ENCODE measurements around the gene ZDHHC8. TPM values are rescaled to one million over a fixed set of nuclear protein-coding genes. Genes with fewer than 3 reads are reported as not detected.
A peak's percentile ranks its signal among the peaks of the same experiment; 100 is the strongest.

The ZDHHC8 gene
- total and polyA plus RNA-seq, 2 donors (not counting 1 experiment from before 2014, with no cell fraction given), result 94.4 to 96.9 TPM

DNA sequence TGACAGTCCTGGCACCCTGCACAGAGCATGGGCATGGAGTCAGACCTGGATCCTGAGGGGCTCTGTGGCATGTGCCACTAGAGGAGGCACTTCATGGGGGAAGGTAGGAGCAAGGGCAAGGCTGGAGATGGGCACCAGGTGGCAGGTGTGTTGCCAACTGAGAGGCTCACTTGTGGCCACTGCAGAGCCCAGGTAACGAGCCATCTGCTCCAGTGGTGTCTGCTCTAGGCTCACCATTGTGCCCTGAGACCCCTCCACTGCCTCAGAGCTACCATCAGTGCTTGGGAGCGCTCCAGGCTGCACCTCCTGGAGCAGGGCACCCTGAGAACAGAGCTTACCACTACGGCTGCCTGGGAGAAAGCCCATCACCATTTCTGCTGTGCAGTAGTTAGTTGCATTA is 1.3 kb upstream of the ZDHHC8 start:
- H3K4me1 ChIP-seq (ENCODE audit: control insufficient read depth in 2 of 2, insufficient read depth in 2 of 2, low read length in 2 of 2), result peaks cover 12 to 31% of the 10 kb centered on the region in 2 donors
- no peak for TF ChIP-seq EZH2 (IDR thresholded peaks at IDR 0.05; ENCODE audit: borderline replicate concordance, insufficient read depth, low read depth, low read length, poor library complexity, severe bottlenecking)
- TF ChIP-seq, protein P1, sequence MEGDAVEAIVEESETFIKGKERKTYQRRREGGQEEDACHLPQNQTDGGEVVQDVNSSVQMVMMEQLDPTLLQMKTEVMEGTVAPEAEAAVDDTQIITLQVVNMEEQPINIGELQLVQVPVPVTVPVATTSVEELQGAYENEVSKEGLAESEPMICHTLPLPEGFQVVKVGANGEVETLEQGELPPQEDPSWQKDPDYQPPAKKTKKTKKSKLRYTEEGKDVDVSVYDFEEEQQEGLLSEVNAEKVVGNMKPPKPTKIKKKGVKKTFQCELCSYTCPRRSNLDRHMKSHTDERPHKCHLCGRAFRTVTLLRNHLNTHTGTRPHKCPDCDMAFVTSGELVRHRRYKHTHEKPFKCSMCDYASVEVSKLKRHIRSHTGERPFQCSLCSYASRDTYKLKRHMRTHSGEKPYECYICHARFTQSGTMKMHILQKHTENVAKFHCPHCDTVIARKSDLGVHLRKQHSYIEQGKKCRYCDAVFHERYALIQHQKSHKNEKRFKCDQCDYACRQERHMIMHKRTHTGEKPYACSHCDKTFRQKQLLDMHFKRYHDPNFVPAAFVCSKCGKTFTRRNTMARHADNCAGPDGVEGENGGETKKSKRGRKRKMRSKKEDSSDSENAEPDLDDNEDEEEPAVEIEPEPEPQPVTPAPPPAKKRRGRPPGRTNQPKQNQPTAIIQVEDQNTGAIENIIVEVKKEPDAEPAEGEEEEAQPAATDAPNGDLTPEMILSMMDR (IDR thresholded peaks at IDR 0.05), result no peak
- intact Hi-C loops (cut with micrococcal nuclease), result loop anchor here (5.0 kb wide), 2 partner anchors 158 to 377 kb away; partner anchors contain the start of gene MED15

More for the DNA sequence above, 1.3 kb upstream of the ZDHHC8 start:
- peak overlapping the region; percentile 70 for H3K4me3 Mint-ChIP-seq
- peaks cover 22% of the 10 kb centered on the region for H3K4me1 Mint-ChIP-seq
- peak overlapping the region; percentile 63 for H3K27ac Mint-ChIP-seq
- Histone ChIP-seq H3K36me3 (replicated peaks in 1 of 2; ENCODE audit: control extremely low read depth in 1 of 2, control insufficient read depth in 1 of 2, extremely low read depth in 1 of 2, insufficient read depth in 2 of 2, low read length in 1 of 2) (peaks cover 0 to 11% of the 10 kb centered on the region in 2 experiments), H2AFZ (ENCODE audit: insufficient read depth, low read depth, low read length, poor library complexity, severe bottlenecking) (peak overlapping the region; percentile 79), H3K4me3 (ENCODE audit: control extremely low read depth in 1 of 5, extremely low read depth in 1 of 5, insufficient read depth in 1 of 5, low read depth in 2 of 5, low read length in 4 of 5) (peak overlapping the region in 1 of 5 experiments; percentile 87), H3K27ac (ENCODE audit: low read length in 2 of 2) (peak overlapping the region in 1 of 2 donors; percentile 79), H3K9ac (ENCODE audit: low read length) (peak overlapping the region; percentile 71), H3K27me3 (replicated peaks in 1 of 4; ENCODE audit: control extremely low read depth in 1 of 4, control insufficient read depth in 3 of 4, insufficient read depth in 4 of 4, low read length in 3 of 4) (no peaks in the 10 kb centered on the region), H4K20me1 (ENCODE audit: control insufficient read depth, insufficient read depth, low read length, poor library complexity, severe bottlenecking) (peaks cover 31% of the 10 kb centered on the region), H3K9me3 (ENCODE audit: control extremely low read depth in 1 of 3, control insufficient read depth in 2 of 3, insufficient read depth in 1 of 3, low read length in 2 of 3) (no peaks in the 10 kb centered on the region), H3K79me2 (ENCODE audit: control insufficient read depth, insufficient read depth, low read length) (peaks cover 33% of the 10 kb centered on the region), H3K4me2 (replicated peaks; ENCODE audit: low read depth, low read length, poor library complexity, severe bottlenecking) (peak overlapping the region; percentile 82)
- POLR2A ChIA-PET, result no interaction called here
- DNase-seq (peak; percentile 41), ATAC-seq (ENCODE audit: low read depth) (no peak)
- CTCF ChIA-PET, result interaction anchor here (1.6 to 2.1 kb wide), 3 partner anchors 12 to 162 kb away, joined by 5 to 10 read pairs (median 10); no protein-coding TSS in a partner anchor
- 65% methylated on average over 3 of the region's 3 CpGs for WGBS (ENCODE audit: insufficient coverage)
- H3K27me3 Mint-ChIP-seq, result no peaks in the 10 kb centered on the region
- H3K9me3 Mint-ChIP-seq (ENCODE audit: insufficient read depth), result no peaks in the 10 kb centered on the region

Measured in B cell (primary cell).